NCI-H2107 treated with DMSO at 0.1 percent for 48 hours (cell line): ENCODE measurements around the gene BDKRB1.

Source experiments
- DNase-seq: peaks from one replicate; lab custom pipeline; 2025; ENCODE audit not compliant: unreplicated experiment; lab: John Stamatoyannopoulos, UW

The BDKRB1 gene

DNA sequence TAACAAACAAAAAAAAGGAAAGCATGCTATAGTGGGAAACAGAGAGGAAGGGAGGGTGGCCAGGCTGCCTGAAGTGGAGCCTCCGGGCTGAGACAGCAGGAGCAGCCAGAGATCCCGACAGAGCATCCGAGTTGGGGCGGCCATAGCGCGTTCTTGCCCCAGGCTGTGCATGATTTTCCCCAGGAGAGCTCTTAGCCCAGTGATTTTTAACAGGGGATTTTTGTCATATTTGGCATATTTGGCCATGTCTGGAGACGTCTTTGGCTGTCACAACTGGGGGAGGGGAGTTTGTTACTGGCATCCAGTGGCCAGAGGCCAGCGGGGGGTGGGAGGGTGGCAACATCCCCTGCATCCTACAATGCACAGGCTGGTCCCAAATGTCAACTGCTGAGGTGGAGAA lies 23.6 kb downstream of the BDKRB1 start:
- no peak for DNase-seq

DNA sequence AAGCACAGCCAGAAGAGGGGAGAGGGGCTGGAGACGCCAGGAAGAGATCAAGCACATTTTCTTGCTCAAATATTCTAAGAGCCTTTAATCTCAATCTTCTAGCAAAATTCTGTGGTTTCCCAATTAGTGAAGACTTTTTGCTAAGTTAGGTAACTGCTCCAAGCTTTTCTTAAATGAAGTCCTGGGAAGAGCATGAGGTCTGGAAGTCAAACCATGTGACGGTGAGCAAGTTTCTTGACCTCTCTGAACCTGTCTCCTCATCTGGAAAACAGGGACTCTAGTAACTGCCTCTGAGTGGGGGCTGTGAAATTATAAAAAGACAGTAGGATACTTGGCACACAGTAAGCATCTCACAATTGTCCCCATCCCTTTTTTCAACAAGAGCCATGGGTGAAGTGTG lies 24.1 kb downstream of the BDKRB1 start:
- no peak for DNase-seq

DNA sequence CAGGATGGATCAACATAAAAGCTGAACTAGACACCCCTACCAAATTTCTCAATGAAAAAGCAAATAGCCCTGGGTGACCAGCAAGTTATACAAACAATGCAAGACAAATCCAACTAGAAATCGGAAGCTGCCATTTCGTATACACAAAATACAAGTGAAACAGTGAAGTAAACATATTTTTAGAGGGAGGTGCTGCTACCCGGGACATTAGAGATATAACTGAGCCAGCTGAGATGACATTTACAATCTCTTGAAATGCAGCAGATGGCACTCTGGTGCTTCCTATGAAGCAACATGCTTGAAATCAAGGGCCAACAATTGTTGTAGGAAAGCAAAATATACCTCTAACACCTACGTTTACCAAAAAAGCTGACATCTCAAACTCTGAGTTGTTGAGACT lies 25.5 kb downstream of the BDKRB1 start:
- DNase-seq = no peak

DNA sequence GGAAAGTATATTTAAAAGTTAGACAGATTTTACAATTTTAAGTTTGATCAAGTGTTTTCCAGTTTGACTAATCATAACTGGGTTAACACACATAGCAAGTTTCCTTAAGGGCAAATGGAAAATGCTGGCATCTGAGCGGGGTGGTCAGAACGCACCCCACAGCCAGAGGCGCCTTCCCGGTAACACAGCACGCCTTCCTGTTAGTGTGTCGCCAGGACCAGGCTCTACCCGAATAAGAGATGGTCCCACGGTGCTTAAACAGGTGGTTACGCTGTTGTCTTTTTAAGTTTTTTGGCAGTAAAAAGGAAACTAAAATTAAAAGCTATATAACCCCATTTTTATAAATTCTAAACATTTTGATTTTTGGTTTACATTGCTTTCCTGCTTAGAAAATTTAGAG lies 28.0 kb downstream of the BDKRB1 start:
- no peak for DNase-seq

DNA sequence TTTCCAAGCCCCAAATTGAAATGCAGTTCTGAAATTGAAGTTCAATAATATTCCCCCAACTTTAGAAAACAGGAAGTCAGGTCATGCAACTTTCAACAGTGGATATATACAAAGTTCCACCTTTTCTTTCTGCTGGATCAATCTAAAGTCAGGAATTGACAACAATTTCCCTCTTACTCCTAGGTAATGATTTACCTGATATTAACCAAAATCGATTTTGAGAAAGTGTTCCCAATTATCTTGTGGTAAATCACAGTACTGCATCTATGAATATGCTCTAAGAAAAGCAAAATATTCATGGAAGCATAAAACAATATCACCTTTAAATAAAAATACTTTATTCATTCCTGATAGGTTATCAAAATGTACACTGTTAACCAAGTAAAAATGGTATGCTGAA lies 28.4 kb downstream of the BDKRB1 start:
- DNase-seq = no peak

DNA sequence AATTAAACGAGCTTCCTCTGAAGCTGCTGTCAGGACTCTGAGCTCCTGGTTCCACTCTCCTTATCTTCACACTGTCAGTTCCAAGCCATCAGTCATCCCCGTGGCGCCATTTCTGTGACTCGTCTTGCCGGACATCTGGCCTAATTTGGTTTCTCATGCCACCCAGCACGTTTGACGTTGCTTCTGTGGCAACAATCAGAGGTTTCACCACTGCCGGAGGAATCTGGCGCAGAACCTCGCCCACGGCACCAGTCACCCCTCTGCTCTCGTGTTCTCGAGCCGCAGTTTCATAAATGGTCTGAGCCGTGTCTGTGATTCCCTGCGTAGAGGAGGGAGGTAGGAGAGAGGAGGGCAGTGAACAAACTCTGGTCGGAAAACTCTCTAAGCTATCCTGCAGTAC lies 29.7 kb downstream of the BDKRB1 start:
- DNase-seq = no peak

DNA sequence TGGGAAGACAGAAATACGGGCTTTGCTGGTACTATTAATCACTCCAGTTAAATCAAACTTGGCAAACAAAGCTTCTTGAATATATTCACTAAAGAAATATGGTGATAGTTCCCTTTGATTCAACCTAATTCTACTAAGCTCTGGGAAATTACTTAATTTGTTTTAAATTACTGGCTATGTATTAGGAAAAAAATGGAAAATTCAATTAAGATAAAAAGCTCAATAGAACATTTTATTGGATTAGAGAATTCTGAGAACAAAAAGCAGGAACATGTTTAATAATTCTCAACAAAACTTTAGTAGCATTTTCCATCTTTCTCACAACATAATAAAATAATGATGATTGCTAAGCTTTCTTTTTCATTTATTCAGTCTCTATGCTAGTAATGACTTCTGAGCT lies 30.2 kb downstream of the BDKRB1 start:
- no peak for DNase-seq

DNA sequence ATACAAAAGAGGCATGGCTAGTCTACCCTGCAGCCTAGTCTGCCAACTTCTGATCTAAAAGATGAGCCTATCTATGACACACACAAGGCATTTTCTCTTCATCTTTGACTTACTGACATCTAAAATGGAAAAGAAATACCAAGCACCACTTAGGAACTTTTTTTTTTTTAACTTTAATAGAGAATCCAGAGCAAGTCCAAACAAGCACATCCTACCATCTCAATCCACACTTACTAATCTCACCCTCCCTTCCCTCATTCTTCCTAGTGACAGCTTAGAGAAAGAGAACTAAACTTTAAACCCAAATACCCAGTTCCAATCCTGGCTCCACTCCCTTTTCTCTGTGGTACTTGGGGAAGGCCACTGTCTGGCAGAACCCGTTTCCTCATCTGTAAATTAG lies 31.8 kb downstream of the BDKRB1 start:
- DNase-seq = no peak

DNA sequence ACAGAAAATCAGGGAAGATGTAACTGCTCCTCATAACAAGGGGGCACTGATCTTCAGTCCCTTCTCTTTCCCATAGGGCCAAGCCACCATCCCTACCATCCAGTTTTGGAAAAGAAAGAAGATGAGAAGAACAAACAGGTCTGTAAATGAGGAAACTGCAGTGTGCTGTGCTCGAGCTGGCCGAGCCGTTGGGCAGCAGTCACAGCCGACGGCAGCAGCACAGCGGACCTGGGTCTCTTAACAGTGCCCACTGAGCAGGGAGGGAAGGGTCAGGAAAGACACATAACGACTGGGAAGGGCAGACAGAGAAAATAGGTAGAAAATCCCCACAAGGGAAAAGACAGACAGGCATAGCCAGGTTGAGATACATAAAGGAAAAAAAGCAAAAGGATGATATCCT lies 38.2 kb downstream of the BDKRB1 start:
- DNase-seq = no peak

DNA sequence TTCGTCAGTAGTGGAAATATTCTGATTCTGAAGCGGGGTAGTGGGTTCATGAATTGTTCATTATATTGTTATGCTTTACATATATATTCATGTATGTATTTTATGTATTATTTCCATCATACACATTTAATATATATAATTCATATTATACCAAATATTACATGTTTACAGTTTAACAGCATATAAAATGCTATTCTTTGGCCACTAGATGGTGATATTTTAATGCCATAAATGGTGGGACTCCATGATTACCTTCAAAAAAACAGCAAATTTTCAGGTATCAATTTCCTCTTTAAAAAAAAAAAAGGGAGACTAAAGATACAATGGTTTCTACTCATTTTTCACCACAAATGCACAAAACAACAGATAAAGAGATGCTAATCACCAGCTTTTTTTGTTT lies 41.0 kb downstream of the BDKRB1 start:
- peak; percentile 39 for DNase-seq

DNA sequence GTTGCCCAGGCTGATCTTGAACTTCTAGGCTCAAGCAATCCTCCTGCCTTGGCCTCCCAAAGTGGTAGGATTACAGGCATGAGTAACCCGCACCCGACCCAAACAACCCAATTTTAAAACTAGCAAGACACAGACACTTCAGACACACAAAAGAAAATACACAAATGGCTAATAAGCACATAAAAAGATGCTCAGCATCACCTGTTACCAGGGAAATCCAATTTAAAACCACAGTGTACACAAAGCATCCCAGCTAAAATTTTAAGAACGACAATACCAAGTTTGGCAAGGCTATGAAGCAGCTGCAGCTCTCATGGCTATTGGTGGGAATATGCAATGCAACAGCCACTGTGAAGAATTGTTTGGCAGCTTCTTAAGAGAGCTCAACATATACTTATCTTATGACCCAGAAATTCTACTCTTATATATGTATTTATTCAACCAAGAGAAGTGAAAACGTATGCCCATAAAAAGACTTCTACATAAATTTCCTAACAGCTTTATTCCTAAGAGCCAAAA lies 42.0 kb downstream of the BDKRB1 start:
- no peak for DNase-seq

DNA sequence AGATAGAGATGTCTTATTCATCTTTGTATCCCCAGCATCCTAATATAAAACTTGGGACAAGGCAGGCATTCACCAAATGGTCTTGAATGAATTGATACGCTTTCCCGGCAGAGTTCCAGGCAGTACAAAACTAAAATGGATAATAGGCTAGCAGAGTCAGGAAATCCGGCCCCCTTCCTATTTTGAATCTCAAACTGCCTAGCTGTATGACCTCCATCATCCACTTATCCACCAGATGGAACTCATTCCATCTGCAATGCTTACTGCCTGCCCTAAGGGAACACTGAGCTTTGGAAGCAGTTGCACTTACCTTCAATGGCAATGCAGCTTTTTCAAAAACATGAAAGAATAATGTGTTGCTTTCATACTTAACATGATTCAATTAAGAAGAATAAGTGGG lies 43.4 kb downstream of the BDKRB1 start:
- no peak for DNase-seq

DNA sequence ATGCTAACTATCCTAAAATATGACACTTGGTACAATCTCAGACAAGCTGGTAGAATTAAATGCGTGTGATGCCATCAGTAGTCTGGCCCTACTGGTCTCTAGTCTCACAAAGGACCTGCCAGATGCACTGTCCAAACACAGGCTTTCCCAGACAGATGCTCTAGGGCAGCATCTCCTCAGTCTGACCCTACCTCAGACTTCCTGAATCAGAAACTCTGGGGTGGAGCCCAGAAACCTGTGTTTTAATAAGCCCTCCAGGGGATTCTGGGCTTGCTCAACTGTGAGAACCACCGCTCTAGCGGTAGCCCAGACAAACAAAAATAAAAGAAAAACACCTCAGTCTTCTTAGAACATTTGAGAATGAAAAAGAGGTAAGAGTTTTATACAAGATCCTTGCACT lies 48.0 kb downstream of the BDKRB1 start:
- no peak for DNase-seq

DNA sequence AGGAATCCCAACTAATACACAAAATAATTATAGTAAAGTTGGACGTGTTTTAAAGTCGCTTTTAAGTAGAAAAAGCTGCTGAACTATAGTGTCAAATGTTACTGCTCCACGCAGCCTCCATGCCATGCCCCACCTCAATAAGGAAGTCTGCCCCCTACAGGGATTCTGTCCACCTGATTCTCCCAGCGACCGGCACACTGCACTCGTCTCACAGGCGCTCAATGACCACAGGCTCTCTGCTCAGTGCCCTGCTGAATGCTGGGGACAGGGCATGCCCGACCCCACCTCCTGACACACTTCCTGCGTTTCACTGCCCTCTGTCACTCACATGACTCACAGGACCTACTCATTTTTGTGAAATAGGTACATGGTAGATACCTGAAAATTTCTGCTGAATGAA lies 48.9 kb downstream of the BDKRB1 start:
- DNase-seq = no peak

DNA sequence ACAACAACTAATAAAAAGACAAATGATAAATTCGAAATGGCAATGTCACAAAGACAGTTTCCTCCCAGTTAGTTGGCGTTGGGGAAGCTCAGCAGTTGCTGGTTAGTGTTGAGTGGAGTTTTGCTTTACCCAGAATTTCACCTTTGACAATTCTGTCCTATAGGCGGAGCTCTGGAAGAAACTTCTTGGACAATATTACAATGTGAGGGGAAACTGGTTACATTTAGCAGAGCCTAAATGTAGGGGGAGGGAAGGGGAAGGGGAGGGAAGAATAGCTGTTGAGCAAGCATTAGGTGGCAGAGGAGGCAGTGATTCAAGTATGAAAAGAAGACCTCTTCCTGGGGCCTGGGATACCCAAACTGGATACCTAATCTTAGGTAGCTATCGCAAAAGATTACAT lies 51.4 kb downstream of the BDKRB1 start:
- no peak for DNase-seq

DNA sequence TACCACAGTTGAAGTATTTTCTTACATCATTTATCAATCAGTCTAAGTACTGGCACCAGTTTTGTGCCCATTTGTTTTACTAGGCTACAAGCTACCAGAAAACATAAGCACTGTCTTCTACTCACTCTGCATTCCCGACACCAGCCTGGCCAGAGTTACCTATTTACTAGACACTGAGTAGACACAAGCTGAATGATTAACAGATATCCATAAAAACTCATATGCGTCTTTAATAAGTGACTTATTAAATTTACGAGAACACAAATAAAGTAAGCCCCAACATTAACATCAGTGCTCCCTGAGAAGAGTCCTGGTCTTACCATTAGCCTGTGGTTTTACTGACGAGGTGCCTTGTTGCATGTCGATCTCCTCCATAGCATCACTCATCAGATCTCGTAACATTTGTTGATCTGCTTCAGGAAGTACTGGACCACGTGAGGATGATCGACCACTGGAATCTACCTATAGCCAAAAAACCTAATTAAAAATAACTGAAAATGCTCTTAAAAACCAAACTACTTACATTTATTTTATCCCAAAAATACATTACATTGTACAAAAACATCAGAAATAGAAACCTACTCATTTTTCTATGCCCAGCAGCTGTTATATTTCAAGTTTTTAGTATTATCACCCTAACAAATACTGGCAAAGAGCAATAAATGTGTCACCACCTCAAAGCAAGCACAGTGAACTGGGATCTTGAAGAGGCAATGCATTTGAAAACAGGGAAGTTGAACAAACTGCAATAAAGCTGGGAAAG lies 53.3 kb downstream of the BDKRB1 start:
- DNase-seq = no peak

DNA sequence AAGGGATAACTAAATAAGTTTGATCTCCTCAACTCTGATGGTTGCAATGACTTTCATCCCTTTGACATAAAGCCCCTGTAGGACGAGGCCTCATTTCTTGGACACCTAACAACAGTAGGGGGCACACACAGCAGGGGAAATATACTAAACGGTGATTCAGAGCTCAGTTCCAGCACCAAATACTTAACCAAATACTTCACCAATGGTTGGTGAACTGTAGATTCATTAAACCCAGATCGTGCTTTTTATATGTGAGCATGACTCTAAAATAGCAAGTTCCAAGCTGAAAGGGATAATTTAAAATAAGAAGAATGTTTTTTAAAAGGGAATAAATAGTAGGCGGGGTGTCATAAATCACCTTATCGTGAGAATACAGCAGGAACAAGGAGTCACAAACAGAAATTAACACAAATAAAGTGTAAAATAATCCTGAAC lies 53.9 kb downstream of the BDKRB1 start:
- no peak for DNase-seq

DNA sequence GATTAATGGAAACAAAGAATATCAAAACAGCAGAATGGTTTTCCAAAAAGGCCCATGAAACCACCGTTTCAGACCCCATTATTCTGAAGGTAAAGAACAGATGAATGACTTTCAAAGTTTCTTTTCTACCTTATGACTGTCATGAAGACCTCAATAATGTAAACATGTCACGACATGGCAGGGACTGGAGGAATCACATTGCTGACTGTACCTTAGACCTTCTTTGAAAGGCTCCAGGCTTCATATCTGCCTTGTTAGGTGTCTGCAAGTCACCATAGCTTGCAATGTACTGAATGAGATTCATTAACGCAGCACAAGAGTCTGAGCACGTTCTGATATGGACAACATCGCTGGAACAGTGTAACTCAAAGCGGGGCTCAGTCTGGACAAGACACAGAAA lies 54.9 kb downstream of the BDKRB1 start:
- DNase-seq = no peak
